GM20000 (cell line): Measurements from ENCODE around the gene NEDD1.

Source experiments
- DNase-seq: peaks from one replicate; pipeline ENCODE4 v3.0.0; 2012; ENCODE audit warnings: low spot score
- CTCF ChIP-seq: IDR thresholded peaks from 2 replicates; pipeline ENCODE4 v1.5.1; 2012; ENCODE audit warnings: mild to moderate bottlenecking, control low read depth; ENCODE audit errors: extremely low read depth, missing control alignments

Gene NEDD1

GRCh38 chr12:96906849-96907670, at the start of gene NEDD1:
NEDD1 (plus strand) TSS chr12:96907257; CDS start chr12:96909760, 2,503 bp downstream.
- TF ChIP-seq CTCF: no peak
- DNase-seq: peak; percentile 94

GRCh38 chr12:96858162-96858561, 48.9 kb upstream of the NEDD1 start:
- TF ChIP-seq CTCF: no peak
- DNase-seq: no peak

GRCh38 chr12:96861656-96862055, 45.4 kb upstream of the NEDD1 start:
- TF ChIP-seq CTCF: no peak
- no peak for DNase-seq

- no peak for DNase-seq
- no peak for TF ChIP-seq CTCF
Measured at GRCh38 chr12:96862326-96862725, 44.7 kb upstream of the NEDD1 start.

GRCh38 chr12:96864335-96864734, 42.7 kb upstream of the NEDD1 start:
- no peak for DNase-seq
- no peak for TF ChIP-seq CTCF

- no peak for DNase-seq
- no peak for TF ChIP-seq CTCF
Measured at GRCh38 chr12:96866801-96867590, 40.1 kb upstream of the NEDD1 start.

- TF ChIP-seq CTCF: no peak
- DNase-seq: no peak
Measured at GRCh38 chr12:96870946-96871345, 36.1 kb upstream of the NEDD1 start.
